Natural killer cell (primary cell): ENCODE measurements around the gene MCTP1. TPM values are rescaled to one million over a fixed set of nuclear protein-coding genes. Genes with fewer than 3 reads are reported as not detected.

Experiments
- ATAC-seq, 3 donors: fragments of 150-1000 bp in 2 of 3; fragments of 200-7000 bp in 1 of 3; cut with Tn5 transposase; 1 replicate in 1 of 3; 2 replicates in 2 of 3; pipeline ENCODE4 v1.10.0; 2021; ENCODE audit warnings: mild to moderate bottlenecking in 2 of 3, moderate library complexity in 2 of 3
- DNase-seq, 2 donors: peaks; one replicate each; pipeline versions ENCODE4 v3.0.0 to v3.0.0-alpha.2; 2013 to 2021; ENCODE audit warnings: mixed read lengths in 1 of 2
- H3K27ac ChIP-seq: one replicate; pipeline ENCODE4 v1.5.1; 2013; ENCODE audit warnings: mild to moderate bottlenecking, low read length
- H3K27me3 ChIP-seq: one replicate; pipeline ENCODE4 v1.6.1; 2013; ENCODE audit warnings: low read length; ENCODE audit not compliant: control insufficient read depth, insufficient read depth
- H3K36me3 ChIP-seq: one replicate; pipeline ENCODE4 v1.6.1; 2013; ENCODE audit warnings: low read length; ENCODE audit not compliant: control insufficient read depth, insufficient read depth
- H3K4me1 ChIP-seq: one replicate; pipeline ENCODE4 v1.6.1; 2013; ENCODE audit warnings: low read length; ENCODE audit not compliant: control insufficient read depth, insufficient read depth
- H3K4me3 ChIP-seq: one replicate; pipeline ENCODE4 v1.5.1; 2013; ENCODE audit warnings: low read length
- H3K9me3 ChIP-seq: one replicate; pipeline ENCODE4 v1.6.1; 2013; ENCODE audit warnings: low read length; ENCODE audit not compliant: control insufficient read depth, insufficient read depth
- H3K27ac Mint-ChIP-seq, 2 donors: one replicate each; pipeline ENCODE4 v1.8.0; 2022; ENCODE audit warnings: mild to moderate bottlenecking in 2 of 2, mixed read lengths in 2 of 2, moderate library complexity in 1 of 2
- H3K27me3 Mint-ChIP-seq, 2 donors: one replicate each; pipeline ENCODE4 v1.8.0; 2022; ENCODE audit warnings: low read depth in 2 of 2, mixed read lengths in 2 of 2
- H3K36me3 Mint-ChIP-seq: one replicate; pipeline ENCODE4 v1.8.0; 2022; ENCODE audit warnings: mixed read lengths
- H3K4me1 Mint-ChIP-seq, 2 donors: one replicate each; pipeline ENCODE4 v1.8.0; 2022; ENCODE audit warnings: mixed read lengths in 2 of 2
- H3K4me3 Mint-ChIP-seq: one replicate; pipeline ENCODE4 v1.8.0; 2022; ENCODE audit warnings: mild to moderate bottlenecking, moderate library complexity, mixed read lengths
- H3K9me3 Mint-ChIP-seq, 2 donors: one replicate each; pipeline ENCODE4 v1.8.0; 2022; ENCODE audit warnings: mixed read lengths in 2 of 2
- WGBS: methylation state at CpG from one replicate; pipeline ENCODE4 v1.1.7; 2013; ENCODE audit warnings: missing lambda C conversion rate; ENCODE audit not compliant: insufficient coverage; 5-methylcytosine and 5-hydroxymethylcytosine counted together
- intact Hi-C: fragments of 100-400 bp; cut with micrococcal nuclease; formaldehyde crosslinking; loops from one replicate; pipeline ENCODE4 v1.14.2; 2022
- total RNA-seq, 4 donors: library from RNA; stranded (reverse); fragments of 120-200 nt in 1 of 4; gene quantifications; one replicate each; pipeline versions ENCODE4 v1.2.3 to v1.2.4, GENCODE V29; 2013 to 2022
- TF ChIP-seq, protein P1 (sequence below): fragments of 200-600 bp; IDR thresholded peaks from one replicate; pipeline ENCODE4 v1.8.0; 2022; ENCODE audit warnings: antibody characterized with exemption

The MCTP1 gene
- total RNA-seq, 3 donors from 2014 or later (not counting 1 experiment from before 2014, with no cell fraction given) = 4.7 to 15.1 (median 9.8) TPM

DNA sequence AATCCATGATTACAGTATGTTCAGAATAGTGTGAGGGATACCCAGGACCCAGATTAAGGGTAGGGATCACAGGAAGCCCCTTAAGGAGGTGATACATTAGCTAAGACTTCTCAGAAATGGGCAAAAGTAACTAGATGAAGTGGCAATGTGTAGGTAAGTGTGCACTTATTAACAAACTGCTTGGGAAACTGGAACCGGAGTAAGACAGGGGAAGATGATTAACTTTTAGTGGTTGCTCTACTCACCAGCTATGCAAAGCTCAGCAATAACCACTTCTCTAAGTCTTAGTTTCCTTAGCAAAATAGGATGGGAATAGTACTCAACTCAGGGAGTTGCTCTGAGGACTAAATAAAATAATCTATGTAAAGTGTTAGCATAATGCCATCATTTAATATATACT is 182.2 kb downstream of the MCTP1 start:
- Histone ChIP-seq H3K27me3 (no peaks in the 10 kb centered on the region), H3K4me3 (no peak overlapping the region), H3K36me3 (no peaks in the 10 kb centered on the region), H3K4me1 (no peaks in the 10 kb centered on the region), H3K9me3 (no peaks in the 10 kb centered on the region), H3K27ac (no peak overlapping the region)
- no peak for ATAC-seq
- WGBS = 100% methylated on average over 1 of the region's 1 CpG
- intact Hi-C loops = no loop called here
- no peaks in the 10 kb centered on the region for H3K36me3 Mint-ChIP-seq
- H3K27ac Mint-ChIP-seq = no peak overlapping the region
- TF ChIP-seq, protein P1, sequence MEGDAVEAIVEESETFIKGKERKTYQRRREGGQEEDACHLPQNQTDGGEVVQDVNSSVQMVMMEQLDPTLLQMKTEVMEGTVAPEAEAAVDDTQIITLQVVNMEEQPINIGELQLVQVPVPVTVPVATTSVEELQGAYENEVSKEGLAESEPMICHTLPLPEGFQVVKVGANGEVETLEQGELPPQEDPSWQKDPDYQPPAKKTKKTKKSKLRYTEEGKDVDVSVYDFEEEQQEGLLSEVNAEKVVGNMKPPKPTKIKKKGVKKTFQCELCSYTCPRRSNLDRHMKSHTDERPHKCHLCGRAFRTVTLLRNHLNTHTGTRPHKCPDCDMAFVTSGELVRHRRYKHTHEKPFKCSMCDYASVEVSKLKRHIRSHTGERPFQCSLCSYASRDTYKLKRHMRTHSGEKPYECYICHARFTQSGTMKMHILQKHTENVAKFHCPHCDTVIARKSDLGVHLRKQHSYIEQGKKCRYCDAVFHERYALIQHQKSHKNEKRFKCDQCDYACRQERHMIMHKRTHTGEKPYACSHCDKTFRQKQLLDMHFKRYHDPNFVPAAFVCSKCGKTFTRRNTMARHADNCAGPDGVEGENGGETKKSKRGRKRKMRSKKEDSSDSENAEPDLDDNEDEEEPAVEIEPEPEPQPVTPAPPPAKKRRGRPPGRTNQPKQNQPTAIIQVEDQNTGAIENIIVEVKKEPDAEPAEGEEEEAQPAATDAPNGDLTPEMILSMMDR = no peak
- H3K9me3 Mint-ChIP-seq = no peaks in the 10 kb centered on the region
- H3K4me1 Mint-ChIP-seq = no peaks in the 10 kb centered on the region
- no peaks in the 10 kb centered on the region for H3K27me3 Mint-ChIP-seq
- no peak for DNase-seq
- no peak overlapping the region for H3K4me3 Mint-ChIP-seq

DNA sequence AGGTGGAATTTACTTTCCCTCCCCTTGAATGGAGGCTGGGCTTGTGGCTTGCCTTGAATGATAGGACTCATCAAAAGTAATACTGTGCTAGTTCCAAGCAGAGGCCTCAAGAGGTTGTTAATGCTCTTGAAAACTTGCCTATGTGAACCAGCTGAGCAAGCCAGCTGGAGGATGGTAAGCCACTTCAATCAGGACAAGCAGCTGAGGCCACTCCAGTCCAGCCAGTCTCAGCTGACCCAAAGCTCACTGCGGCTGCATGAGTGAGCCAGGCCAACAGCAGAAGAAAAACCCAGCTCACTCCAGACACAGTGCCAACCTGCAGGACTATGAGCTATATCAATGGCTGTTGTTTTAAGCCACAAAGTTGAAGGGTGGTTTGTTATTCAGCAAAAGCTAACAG is 182.8 kb downstream of the MCTP1 start:
- Mint-ChIP-seq H3K4me1 (no peaks in the 10 kb centered on the region), H3K27ac (no peak overlapping the region), H3K9me3 (peaks cover 0 to 2% of the 10 kb centered on the region in 2 donors), H3K27me3 (peaks cover 0 to 2% of the 10 kb centered on the region in 2 donors), H3K4me3 (no peak overlapping the region), H3K36me3 (no peaks in the 10 kb centered on the region)
- intact Hi-C loops = no loop called here
- no peak overlapping the region for H3K4me3 ChIP-seq
- TF ChIP-seq, protein P1 = no peak
- ATAC-seq (no peak), DNase-seq (no peak)
- no peaks in the 10 kb centered on the region for H3K4me1 ChIP-seq
- no peaks in the 10 kb centered on the region for H3K9me3 ChIP-seq
- 100% methylated on average over 1 of the region's 1 CpG for WGBS
- H3K27me3 ChIP-seq = no peaks in the 10 kb centered on the region
- H3K27ac ChIP-seq = no peak overlapping the region
- no peaks in the 10 kb centered on the region for H3K36me3 ChIP-seq

DNA sequence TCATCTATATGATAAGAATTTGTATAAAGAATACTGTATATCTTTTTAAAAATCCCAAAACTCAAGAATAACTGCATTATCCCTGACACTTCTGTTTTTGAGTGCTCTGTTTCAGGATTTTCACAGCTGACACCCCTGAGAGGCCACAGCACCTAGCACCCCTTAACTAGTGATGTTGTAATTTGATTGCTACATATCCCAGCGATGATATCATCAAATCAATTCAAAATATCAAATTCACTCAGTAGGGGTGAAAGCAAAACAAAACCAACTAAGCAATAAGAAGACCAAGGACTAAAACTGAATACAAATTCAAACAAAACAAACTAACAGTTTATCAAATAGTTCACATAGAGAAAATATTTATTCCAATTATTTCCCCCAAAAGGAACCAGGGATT is 184.3 kb downstream of the MCTP1 start:
- intact Hi-C loops = no loop called here
- ATAC-seq = no peak
- H3K9me3 ChIP-seq = no peaks in the 10 kb centered on the region
- DNase-seq = no peak
- no peak overlapping the region for H3K27ac ChIP-seq
- Mint-ChIP-seq H3K4me3 (no peak overlapping the region), H3K4me1 (no peaks in the 10 kb centered on the region), H3K27ac (no peak overlapping the region), H3K36me3 (no peaks in the 10 kb centered on the region), H3K27me3 (peaks cover 0 to 3% of the 10 kb centered on the region in 2 donors), H3K9me3 (peaks cover 0 to 4% of the 10 kb centered on the region in 2 donors)
- TF ChIP-seq, protein P1 = no peak
- H3K27me3 ChIP-seq = no peaks in the 10 kb centered on the region
- no peaks in the 10 kb centered on the region for H3K36me3 ChIP-seq
- no peak overlapping the region for H3K4me3 ChIP-seq
- 100% methylated on average over 1 of the region's 1 CpG for WGBS
- H3K4me1 ChIP-seq = no peaks in the 10 kb centered on the region

DNA sequence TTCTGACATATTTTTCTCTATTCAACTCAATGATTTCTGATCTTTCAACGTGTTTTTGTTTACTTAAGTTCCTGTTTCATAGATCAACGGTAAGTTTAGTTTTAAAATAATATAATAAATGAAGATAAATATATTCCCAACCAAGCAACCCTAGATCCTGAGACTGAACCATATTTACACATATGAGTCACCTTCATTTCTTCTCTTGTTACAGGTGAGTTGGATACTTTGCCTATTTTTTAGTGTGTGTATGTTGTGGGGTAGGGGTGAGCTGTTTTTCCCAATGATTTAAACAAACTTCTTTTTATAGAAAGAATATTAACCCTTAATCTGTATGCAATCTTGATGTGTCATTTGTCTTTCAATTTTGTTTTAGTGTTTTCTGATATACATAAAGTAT is 186.9 kb downstream of the MCTP1 start:
- peaks cover 0 to 3% of the 10 kb centered on the region in 2 donors for H3K27me3 Mint-ChIP-seq
- no peaks in the 10 kb centered on the region for H3K4me1 ChIP-seq
- no peak overlapping the region for H3K4me3 ChIP-seq
- H3K4me1 Mint-ChIP-seq = no peaks in the 10 kb centered on the region
- no peaks in the 10 kb centered on the region for H3K27me3 ChIP-seq
- H3K27ac Mint-ChIP-seq = no peak overlapping the region
- ATAC-seq = no peak
- H3K9me3 ChIP-seq = no peaks in the 10 kb centered on the region
- no CpG with 5 or more reads among the region's 2 CpGs for WGBS
- H3K36me3 ChIP-seq = no peaks in the 10 kb centered on the region
- TF ChIP-seq, protein P1 = no peak
- peaks cover 0 to 6% of the 10 kb centered on the region in 2 donors for H3K9me3 Mint-ChIP-seq
- no peak for DNase-seq
- intact Hi-C loops = no loop called here
- H3K36me3 Mint-ChIP-seq = no peaks in the 10 kb centered on the region
- H3K27ac ChIP-seq = no peak overlapping the region
- H3K4me3 Mint-ChIP-seq = no peak overlapping the region
